VCaP (cell line): Measurements from ENCODE around the gene ANO2.

Source experiments
- H3K27ac ChIP-seq: fragments of 450-650 bp; 2 replicates; pipeline ENCODE4 v1.5.1; 2017
- CTCF ChIP-seq: fragments of 450-650 bp; conservative IDR thresholded peaks from 2 replicates; pipeline ENCODE4 v1.5.1; 2017; ENCODE audit warnings: mild to moderate bottlenecking, moderate library complexity

Gene ANO2

GRCh38 chr12:5736527-5736926 lies 208.5 kb downstream of the ANO2 start:
- TF ChIP-seq CTCF: no peak
- no peak overlapping the region for H3K27ac ChIP-seq

GRCh38 chr12:5736016-5736415 lies 209.0 kb downstream of the ANO2 start:
- no peak overlapping the region for H3K27ac ChIP-seq

GRCh38 chr12:5733916-5734315 lies 211.1 kb downstream of the ANO2 start:
- TF ChIP-seq CTCF: no peak

More at GRCh38 chr12:5736016-5736415, 209.0 kb downstream of the ANO2 start:
- no peak for TF ChIP-seq CTCF

GRCh38 chr12:5733136-5733755 lies 211.8 kb downstream of the ANO2 start:
- no peak for TF ChIP-seq CTCF
- no peak overlapping the region for H3K27ac ChIP-seq

More at GRCh38 chr12:5733916-5734315, 211.1 kb downstream of the ANO2 start:
- H3K27ac ChIP-seq: no peak overlapping the region

- H3K27ac ChIP-seq: no peak overlapping the region
- TF ChIP-seq CTCF: no peak
Measured at GRCh38 chr12:5730962-5731361, 214.1 kb downstream of the ANO2 start.

- no peak for TF ChIP-seq CTCF
- no peak overlapping the region for H3K27ac ChIP-seq
Measured at GRCh38 chr12:5723711-5724252, 221.3 kb downstream of the ANO2 start.

GRCh38 chr12:5723071-5723470 lies 222.0 kb downstream of the ANO2 start:
- no peak for TF ChIP-seq CTCF
- H3K27ac ChIP-seq: no peak overlapping the region
